B cell (primary cell): ENCODE measurements around the gene CRTC1.

Experiments
- EZH2 ChIP-seq: IDR thresholded peaks from 2 replicates; pipeline ENCODE4 v1.6.1; 2012; ENCODE audit warnings: borderline replicate concordance, low read depth, mild to moderate bottlenecking, moderate library complexity, low read length; ENCODE audit not compliant: insufficient read depth, poor library complexity, severe bottlenecking
- TF ChIP-seq, protein P1 (sequence below): fragments of 200-600 bp; IDR thresholded peaks from one replicate; pipeline ENCODE4 v1.8.0; 2022; ENCODE audit warnings: antibody characterized with exemption, mild to moderate bottlenecking

GRCh38 chr19:18637673-18638630 is 45.5 kb upstream of the CRTC1 start:
- TF ChIP-seq, protein P1, sequence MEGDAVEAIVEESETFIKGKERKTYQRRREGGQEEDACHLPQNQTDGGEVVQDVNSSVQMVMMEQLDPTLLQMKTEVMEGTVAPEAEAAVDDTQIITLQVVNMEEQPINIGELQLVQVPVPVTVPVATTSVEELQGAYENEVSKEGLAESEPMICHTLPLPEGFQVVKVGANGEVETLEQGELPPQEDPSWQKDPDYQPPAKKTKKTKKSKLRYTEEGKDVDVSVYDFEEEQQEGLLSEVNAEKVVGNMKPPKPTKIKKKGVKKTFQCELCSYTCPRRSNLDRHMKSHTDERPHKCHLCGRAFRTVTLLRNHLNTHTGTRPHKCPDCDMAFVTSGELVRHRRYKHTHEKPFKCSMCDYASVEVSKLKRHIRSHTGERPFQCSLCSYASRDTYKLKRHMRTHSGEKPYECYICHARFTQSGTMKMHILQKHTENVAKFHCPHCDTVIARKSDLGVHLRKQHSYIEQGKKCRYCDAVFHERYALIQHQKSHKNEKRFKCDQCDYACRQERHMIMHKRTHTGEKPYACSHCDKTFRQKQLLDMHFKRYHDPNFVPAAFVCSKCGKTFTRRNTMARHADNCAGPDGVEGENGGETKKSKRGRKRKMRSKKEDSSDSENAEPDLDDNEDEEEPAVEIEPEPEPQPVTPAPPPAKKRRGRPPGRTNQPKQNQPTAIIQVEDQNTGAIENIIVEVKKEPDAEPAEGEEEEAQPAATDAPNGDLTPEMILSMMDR, result no peak
- TF ChIP-seq EZH2, result no peak
